ENCODE data around the gene HOXC6. TPM values are rescaled to one million over a fixed set of nuclear protein-coding genes. Genes with fewer than 3 reads are reported as not detected.

The HOXC6 gene
- total RNA-seq, 2 donors from 2014 or later, result 0.15 TPM; not detected in 1

- Histone ChIP-seq H3K27ac (no peak overlapping the region), H3K4me3 (no peak overlapping the region), H3K27me3 (peaks cover 92% of the 10 kb centered on the region), H3K4me1 (no peaks in the 10 kb centered on the region), H3K9me3 (no peaks in the 10 kb centered on the region), H3K9ac (ENCODE audit: low read depth in 2 of 2, low read length in 2 of 2) (no peak overlapping the region), H3K36me3 (no peaks in the 10 kb centered on the region)
- no peak for DNase-seq
- TF ChIP-seq, protein P1, sequence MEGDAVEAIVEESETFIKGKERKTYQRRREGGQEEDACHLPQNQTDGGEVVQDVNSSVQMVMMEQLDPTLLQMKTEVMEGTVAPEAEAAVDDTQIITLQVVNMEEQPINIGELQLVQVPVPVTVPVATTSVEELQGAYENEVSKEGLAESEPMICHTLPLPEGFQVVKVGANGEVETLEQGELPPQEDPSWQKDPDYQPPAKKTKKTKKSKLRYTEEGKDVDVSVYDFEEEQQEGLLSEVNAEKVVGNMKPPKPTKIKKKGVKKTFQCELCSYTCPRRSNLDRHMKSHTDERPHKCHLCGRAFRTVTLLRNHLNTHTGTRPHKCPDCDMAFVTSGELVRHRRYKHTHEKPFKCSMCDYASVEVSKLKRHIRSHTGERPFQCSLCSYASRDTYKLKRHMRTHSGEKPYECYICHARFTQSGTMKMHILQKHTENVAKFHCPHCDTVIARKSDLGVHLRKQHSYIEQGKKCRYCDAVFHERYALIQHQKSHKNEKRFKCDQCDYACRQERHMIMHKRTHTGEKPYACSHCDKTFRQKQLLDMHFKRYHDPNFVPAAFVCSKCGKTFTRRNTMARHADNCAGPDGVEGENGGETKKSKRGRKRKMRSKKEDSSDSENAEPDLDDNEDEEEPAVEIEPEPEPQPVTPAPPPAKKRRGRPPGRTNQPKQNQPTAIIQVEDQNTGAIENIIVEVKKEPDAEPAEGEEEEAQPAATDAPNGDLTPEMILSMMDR (IDR thresholded peaks at IDR 0.05), result no peak
- intact Hi-C loops (cut with DNase I), result loop anchor here (5.0 kb wide), 1 partner anchor 177 kb away; no protein-coding TSS in a partner anchor
Measured at GRCh38 chr12:54025499-54026405, 2.5 kb upstream of the HOXC6 start.

- intact Hi-C loops (cut with DNase I), result loop anchor here (5.0 kb wide), 1 partner anchor 175 kb away; no protein-coding TSS in a partner anchor
- Histone ChIP-seq H3K9ac (ENCODE audit: low read depth in 2 of 2, low read length in 2 of 2) (no peak overlapping the region), H3K36me3 (no peaks in the 10 kb centered on the region), H3K27me3 (peaks cover 92% of the 10 kb centered on the region), H3K4me3 (no peak overlapping the region), H3K9me3 (no peaks in the 10 kb centered on the region), H3K4me1 (no peaks in the 10 kb centered on the region), H3K27ac (no peak overlapping the region)
- DNase-seq, result no peak
- TF ChIP-seq, protein P1 (IDR thresholded peaks at IDR 0.05), result no peak
Measured at GRCh38 chr12:54026640-54027441, 1.4 kb upstream of the HOXC6 start.

GRCh38 chr12:54027442-54027786, 826 bp upstream of the HOXC6 start:
- no peak for DNase-seq
- peaks cover 92% of the 10 kb centered on the region for H3K27me3 ChIP-seq
- intact Hi-C loops (cut with DNase I), result loop anchor here (5.0 kb wide), 1 partner anchor 175 kb away; no protein-coding TSS in a partner anchor
- H3K9ac ChIP-seq (ENCODE audit: low read depth in 2 of 2, low read length in 2 of 2), result no peak overlapping the region
- H3K36me3 ChIP-seq, result no peaks in the 10 kb centered on the region
- TF ChIP-seq, protein P1 (IDR thresholded peaks at IDR 0.05), result no peak
- H3K4me1 ChIP-seq, result no peaks in the 10 kb centered on the region
- H3K4me3 ChIP-seq, result no peak overlapping the region
- no peak overlapping the region for H3K27ac ChIP-seq
- no peaks in the 10 kb centered on the region for H3K9me3 ChIP-seq

GRCh38 chr12:54029529-54030441, 1.5 kb downstream of the HOXC6 start:
- Histone ChIP-seq H3K4me1 (no peaks in the 10 kb centered on the region), H3K27ac (no peak overlapping the region), H3K9ac (ENCODE audit: low read depth in 2 of 2, low read length in 2 of 2) (no peak overlapping the region), H3K27me3 (peaks cover 94% of the 10 kb centered on the region), H3K9me3 (no peaks in the 10 kb centered on the region), H3K4me3 (no peak overlapping the region), H3K36me3 (no peaks in the 10 kb centered on the region)
- intact Hi-C loops (cut with DNase I), result loop anchor here (5.0 kb wide), 2 partner anchors 163 to 173 kb away; no protein-coding TSS in a partner anchor
- TF ChIP-seq, protein P1 (IDR thresholded peaks at IDR 0.05), result no peak
- DNase-seq, result no peak

Data from colonic mucosa (tissue), 4 donors.